Left lung (tissue), 10 donors: ENCODE results near the gene CABP4. TPM values are rescaled to one million over a fixed set of nuclear protein-coding genes. Genes with fewer than 3 reads are reported as not detected.

Experiments
- ATAC-seq: fragments of 200-7000 bp; cut with Tn5 transposase; one replicate; pipeline ENCODE4 v1.9.1; 2020; ENCODE audit warnings: moderate library complexity
- DNase-seq, 4 donors: peaks; one replicate each; pipeline ENCODE4 v3.0.0-alpha.2; 2013 to 2020
- H3K27ac ChIP-seq, 2 donors: fragments of 200-600 bp; sonication (generic) in 1 of 2; one replicate each; pipeline versions ENCODE4 v1.5.0 to v1.8.0; 2020 to 2021
- H3K27me3 ChIP-seq, 2 donors: fragments of 200-600 bp; sonication (generic) in 1 of 2; one replicate each; pipeline versions ENCODE4 v1.5.0 to v1.8.0; 2020 to 2021
- H3K36me3 ChIP-seq, 2 donors: fragments of 200-600 bp; sonication (generic) in 1 of 2; one replicate each; pipeline versions ENCODE4 v1.5.0 to v1.8.0; 2020 to 2021
- H3K4me1 ChIP-seq, 2 donors: fragments of 200-600 bp; one replicate each; pipeline ENCODE4 v1.8.0; 2021
- H3K4me3 ChIP-seq, 2 donors: fragments of 200-600 bp; sonication (generic) in 1 of 2; one replicate each; pipeline versions ENCODE4 v1.5.0 to v1.8.0; 2020 to 2021; ENCODE audit warnings: mild to moderate bottlenecking in 1 of 2
- H3K9me3 ChIP-seq, 2 donors: fragments of 200-600 bp; sonication (generic) in 1 of 2; one replicate each; pipeline versions ENCODE4 v1.5.0 to v1.8.0; 2020 to 2021
- CTCF ChIP-seq, 2 donors: fragments of 200-600 bp; sonication (generic) in 1 of 2; IDR thresholded peaks; one replicate each; pipeline versions ENCODE4 v1.5.0 to v1.8.0; 2021; ENCODE audit warnings: antibody characterized with exemption in 2 of 2
- intact Hi-C, 2 donors: fragments of 100-400 bp; cut with DNase I; formaldehyde crosslinking; loops; one replicate each; pipeline versions ENCODE4 v1.11.2 to v1.14.2; 2022
- polyA plus RNA-seq, 6 donors: library from polyadenylated mRNA; unstranded; fragments of 120-200 nt; gene quantifications; one replicate each; pipeline ENCODE4 v1.2.1, GENCODE V29; 2013; ENCODE audit not compliant: insufficient read length in 6 of 6
- total RNA-seq, 2 donors: library from RNA; stranded (reverse); fragmentation: NEBNext Ultra II Directional; extraction: Animal tissue kit (Norgen Biotek cat#: 25700); gene quantifications; one replicate each; pipeline ENCODE4 v1.2.1, GENCODE V29; 2021
- donor health status: DM: no; HTN: yes; CAD: no.
- donor health status: DM: no; HTN: no; CAD: no.

Gene CABP4
- total and polyA plus RNA-seq, 8 donors: 1.4 to 2.8 (median 2.2) TPM

GRCh38 chr11:67456068-67456705, 1.0 kb downstream of the CABP4 start:
- intact Hi-C loops: no loop called here
- Histone ChIP-seq H3K27me3 (no peaks in the 10 kb centered on the region), H3K27ac (no peak overlapping the region), H3K36me3 (no peaks in the 10 kb centered on the region), H3K4me3 (no peak overlapping the region), H3K9me3 (no peaks in the 10 kb centered on the region), H3K4me1 (no peaks in the 10 kb centered on the region)
- TF ChIP-seq CTCF (IDR thresholded peaks at IDR 0.05): no peak
- ATAC-seq: no peak
- no peak for DNase-seq

- Histone ChIP-seq H3K9me3 (no peaks in the 10 kb centered on the region), H3K4me1 (no peaks in the 10 kb centered on the region), H3K27ac (no peak overlapping the region), H3K27me3 (no peaks in the 10 kb centered on the region), H3K4me3 (no peak overlapping the region), H3K36me3 (no peaks in the 10 kb centered on the region)
- no peak for DNase-seq
- no peak for TF ChIP-seq CTCF (IDR thresholded peaks at IDR 0.05)
- ATAC-seq: no peak
- intact Hi-C loops: no loop called here
These were observed 2.3 kb downstream of the CABP4 start for GRCh38 chr11:67457453-67457852.

GRCh38 chr11:67458266-67458665, 3.1 kb downstream of the CABP4 start:
- Histone ChIP-seq H3K9me3 (no peaks in the 10 kb centered on the region), H3K36me3 (no peaks in the 10 kb centered on the region), H3K27me3 (no peaks in the 10 kb centered on the region), H3K4me1 (no peaks in the 10 kb centered on the region), H3K27ac (no peak overlapping the region), H3K4me3 (no peak overlapping the region)
- intact Hi-C loops: no loop called here
- ATAC-seq (no peak), DNase-seq (no peak)
- TF ChIP-seq CTCF (IDR thresholded peaks at IDR 0.05): no peak

- no peak for ATAC-seq
- Histone ChIP-seq H3K4me3 (no peak overlapping the region), H3K36me3 (no peaks in the 10 kb centered on the region), H3K27me3 (no peaks in the 10 kb centered on the region), H3K27ac (peak overlapping the region in 1 of 2 donors; percentile 87), H3K4me1 (peaks cover 8 to 39% of the 10 kb centered on the region in 2 donors), H3K9me3 (no peaks in the 10 kb centered on the region)
- no peak for TF ChIP-seq CTCF (IDR thresholded peaks at IDR 0.05)
- intact Hi-C loops: no loop called here
- DNase-seq: no peak
These were observed 8.0 kb downstream of the CABP4 start for GRCh38 chr11:67463186-67463585.

GRCh38 chr11:67463680-67464410, 8.7 kb downstream of the CABP4 start:
- TF ChIP-seq CTCF (IDR thresholded peaks at IDR 0.05): no peak
- Histone ChIP-seq H3K27ac (peak overlapping the region; percentile 84 to 87), H3K27me3 (no peaks in the 10 kb centered on the region), H3K36me3 (no peaks in the 10 kb centered on the region), H3K4me3 (peak overlapping the region; percentile 46 to 66), H3K4me1 (peaks cover 10 to 44% of the 10 kb centered on the region in 2 donors), H3K9me3 (no peaks in the 10 kb centered on the region)
- DNase-seq (peak in 2 of 4 donors; percentile 84 to 91), ATAC-seq (peak; percentile 45)
- intact Hi-C loops: no loop called here
